HUES6 (cell line): ENCODE measurements around the gene ADGRV1.
"Not testable (repeated sequence)": the region's sequence is repeated elsewhere in the genome, so short reads cannot be mapped to it uniquely, and the experiment has no call there.

Experiments used
- H3K27ac ChIP-seq: 2 replicates; pipeline ENCODE4 v1.7.0; 2013; ENCODE audit warnings: low read depth, mild to moderate bottlenecking, low read length, inconsistent platforms
- H3K27me3 ChIP-seq: 2 replicates; pipeline ENCODE4 v1.6.1; 2013; ENCODE audit warnings: low read length; ENCODE audit not compliant: control insufficient read depth, insufficient read depth
- H3K36me3 ChIP-seq: 2 replicates; pipeline ENCODE4 v1.6.1; 2013; ENCODE audit warnings: low read length; ENCODE audit not compliant: control insufficient read depth, insufficient read depth
- H3K4me1 ChIP-seq: 2 replicates; pipeline ENCODE4 v1.6.1; 2013; ENCODE audit warnings: low read length; ENCODE audit not compliant: control insufficient read depth, insufficient read depth
- H3K4me3 ChIP-seq: 2 replicates; pipeline ENCODE4 v1.5.1; 2013; ENCODE audit warnings: low read depth, low read length
- H3K9ac ChIP-seq: one replicate; pipeline ENCODE4 v1.6.1; 2013; ENCODE audit warnings: mild to moderate bottlenecking, low read length
- H3K9me3 ChIP-seq: 2 replicates; pipeline ENCODE4 v1.6.1; 2013; ENCODE audit warnings: low read depth, low read length; ENCODE audit not compliant: control insufficient read depth, insufficient read depth

ADGRV1 gene

DNA sequence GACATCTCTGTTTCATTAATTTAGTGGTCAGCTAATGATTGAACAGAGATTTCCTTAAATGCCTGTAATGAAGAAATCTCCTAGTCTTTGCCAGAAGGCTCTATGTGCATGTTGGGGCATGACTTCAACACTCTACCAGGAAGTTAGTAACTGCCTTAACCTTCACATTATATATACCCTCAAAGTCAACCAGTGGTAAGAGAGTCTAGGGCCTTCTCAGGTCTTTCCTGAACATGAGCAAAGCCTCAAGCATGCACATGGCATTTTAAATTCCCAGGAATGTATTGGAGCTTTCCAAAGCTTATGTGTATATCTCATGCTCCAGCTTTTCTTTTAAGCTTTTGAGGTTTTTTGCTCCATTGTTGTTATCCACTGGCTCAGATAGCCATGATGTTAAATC, 436.2 kb downstream of the ADGRV1 start:
- Histone ChIP-seq H3K9me3 (peaks cover 12% of the 10 kb centered on the region), H3K4me3 (no peak overlapping the region), H3K27ac (no peak overlapping the region), H3K9ac (no peak overlapping the region), H3K4me1 (no peaks in the 10 kb centered on the region), H3K27me3 (no peaks in the 10 kb centered on the region), H3K36me3 (no peaks in the 10 kb centered on the region)

DNA sequence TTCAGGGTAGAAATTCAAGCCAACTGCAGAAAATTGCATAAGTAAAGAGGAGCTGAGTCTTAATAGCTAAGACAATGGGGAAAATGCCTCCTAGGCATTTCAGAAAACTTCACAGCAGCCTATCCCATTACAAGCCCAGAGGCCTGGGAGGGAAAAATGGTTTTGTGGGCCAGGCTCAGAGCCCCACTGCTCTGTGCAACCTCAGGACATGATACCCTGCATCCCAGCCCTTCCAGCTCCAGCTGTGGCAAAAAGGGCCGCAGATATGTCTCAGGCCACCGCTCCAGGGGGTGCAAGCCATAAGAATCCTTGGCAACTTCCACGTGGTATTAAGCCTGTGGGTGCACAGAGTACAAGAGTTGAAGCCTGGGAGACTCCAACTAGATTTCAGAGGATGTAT, 437.5 kb downstream of the ADGRV1 start:
- no peaks in the 10 kb centered on the region for H3K36me3 ChIP-seq
- no peak overlapping the region for H3K4me3 ChIP-seq
- H3K27ac ChIP-seq = no peak overlapping the region
- H3K9ac ChIP-seq = no peak overlapping the region
- H3K9me3 ChIP-seq = peaks cover 12% of the 10 kb centered on the region
- H3K4me1 ChIP-seq = no peaks in the 10 kb centered on the region
- no peaks in the 10 kb centered on the region for H3K27me3 ChIP-seq

GRCh38 chr5:90997082-90997481, 438.5 kb downstream of the ADGRV1 start:
- Histone ChIP-seq H3K27ac (no peak overlapping the region), H3K4me1 (no peaks in the 10 kb centered on the region), H3K4me3 (no peak overlapping the region), H3K9me3 (peaks cover 12% of the 10 kb centered on the region), H3K27me3 (no peaks in the 10 kb centered on the region), H3K36me3 (no peaks in the 10 kb centered on the region), H3K9ac (no peak overlapping the region)

DNA sequence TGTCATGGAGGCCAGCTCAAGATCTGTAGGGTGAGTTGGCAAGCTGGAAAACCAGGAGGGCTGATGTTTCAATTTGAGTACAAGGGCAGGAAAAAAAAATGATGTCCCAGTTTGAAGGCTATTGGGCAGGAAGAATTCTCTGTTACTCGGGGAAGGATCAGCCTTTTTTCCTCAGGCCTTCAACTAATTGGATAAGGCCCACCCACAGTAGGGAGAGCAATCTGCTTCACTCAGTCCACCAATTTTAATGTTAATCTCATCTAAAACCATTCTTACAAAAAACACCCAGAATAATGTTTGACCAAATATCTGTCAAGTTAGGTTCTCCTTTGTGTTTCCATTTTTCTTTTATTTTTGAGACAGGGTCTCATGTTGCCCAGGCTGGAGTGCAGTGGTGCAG, 442.1 kb downstream of the ADGRV1 start:
- Histone ChIP-seq H3K9me3 (0 out of 2 replicates have a peak, but pooled peaks cover 4% of the 10 kb centered on the region), H3K27ac (no peak overlapping the region), H3K9ac (no peak overlapping the region), H3K36me3 (no peaks in the 10 kb centered on the region), H3K4me3 (no peak overlapping the region), H3K27me3 (no peaks in the 10 kb centered on the region), H3K4me1 (no peaks in the 10 kb centered on the region)

DNA sequence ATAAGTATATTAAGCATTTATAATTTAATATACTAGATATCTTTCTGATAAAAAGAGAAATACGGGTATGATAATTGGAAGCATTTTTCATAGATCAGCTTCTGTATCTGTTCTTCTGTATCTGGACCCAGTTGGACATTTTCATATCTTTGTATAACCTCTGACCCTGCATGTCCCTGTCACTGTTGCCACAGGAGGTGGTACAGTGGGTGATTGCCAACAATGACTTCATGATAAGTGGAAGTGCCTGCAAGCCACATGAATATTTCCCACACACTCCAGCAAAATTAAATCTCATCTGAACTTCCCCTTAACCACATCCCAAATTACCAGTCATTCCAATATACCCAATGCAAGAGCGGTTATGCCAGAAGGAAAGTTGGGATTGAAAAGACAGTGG, 448.1 kb downstream of the ADGRV1 start:
- no peak overlapping the region for H3K4me3 ChIP-seq
- H3K9ac ChIP-seq = no peak overlapping the region
- H3K9me3 ChIP-seq = no peaks in the 10 kb centered on the region
- no peak overlapping the region for H3K27ac ChIP-seq
- no peaks in the 10 kb centered on the region for H3K36me3 ChIP-seq
- no peaks in the 10 kb centered on the region for H3K27me3 ChIP-seq
- no peaks in the 10 kb centered on the region for H3K4me1 ChIP-seq

GRCh38 chr5:91007251-91007650, 448.7 kb downstream of the ADGRV1 start:
- no peak overlapping the region for H3K27ac ChIP-seq
- no peaks in the 10 kb centered on the region for H3K4me1 ChIP-seq
- no peaks in the 10 kb centered on the region for H3K9me3 ChIP-seq
- no peak overlapping the region for H3K4me3 ChIP-seq
- no peak overlapping the region for H3K9ac ChIP-seq
- no peaks in the 10 kb centered on the region for H3K36me3 ChIP-seq
- no peaks in the 10 kb centered on the region for H3K27me3 ChIP-seq

DNA sequence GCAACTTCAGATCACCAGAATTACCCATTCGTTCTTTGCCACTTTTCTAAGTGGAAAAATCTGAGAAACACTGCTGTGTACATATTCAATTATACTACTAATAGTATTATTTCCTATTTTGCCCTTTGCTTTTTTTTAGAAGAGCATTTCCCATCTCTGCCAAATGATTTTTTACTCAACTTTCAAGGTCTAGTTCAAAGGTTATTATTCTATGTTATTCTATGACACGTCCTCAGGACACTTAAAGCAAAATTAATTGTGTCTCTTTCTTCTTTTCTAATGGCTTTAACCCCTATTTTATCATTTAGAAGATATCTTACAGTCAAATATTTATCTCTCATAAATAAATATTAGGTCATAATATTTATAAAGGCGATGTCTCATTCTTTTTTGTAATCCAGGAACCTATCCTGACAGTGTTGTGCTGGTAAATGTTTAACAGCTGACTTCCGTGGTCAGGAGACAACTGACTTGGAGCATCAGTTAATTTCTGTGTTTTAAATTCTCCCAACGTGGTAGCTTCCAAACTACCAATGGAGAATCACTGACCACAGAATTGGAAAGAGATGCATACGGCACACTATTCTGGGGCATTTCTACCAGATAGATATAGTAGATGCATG, 449.3 kb downstream of the ADGRV1 start:
- Histone ChIP-seq H3K36me3 (no peaks in the 10 kb centered on the region), H3K9ac (no peak overlapping the region), H3K9me3 (no peaks in the 10 kb centered on the region), H3K4me3 (no peak overlapping the region), H3K4me1 (no peaks in the 10 kb centered on the region), H3K27me3 (no peaks in the 10 kb centered on the region), H3K27ac (no peak overlapping the region)

- Histone ChIP-seq H3K4me1 (no peaks in the 10 kb centered on the region), H3K27me3 (no peaks in the 10 kb centered on the region), H3K27ac (no peak overlapping the region), H3K9me3 (peaks cover 1% of the 10 kb centered on the region; the same call in 1 of the 2 replicates), H3K4me3 (no peak overlapping the region), H3K9ac (no peak overlapping the region), H3K36me3 (no peaks in the 10 kb centered on the region)
Measured at GRCh38 chr5:91010090-91010489, 451.5 kb downstream of the ADGRV1 start.

DNA sequence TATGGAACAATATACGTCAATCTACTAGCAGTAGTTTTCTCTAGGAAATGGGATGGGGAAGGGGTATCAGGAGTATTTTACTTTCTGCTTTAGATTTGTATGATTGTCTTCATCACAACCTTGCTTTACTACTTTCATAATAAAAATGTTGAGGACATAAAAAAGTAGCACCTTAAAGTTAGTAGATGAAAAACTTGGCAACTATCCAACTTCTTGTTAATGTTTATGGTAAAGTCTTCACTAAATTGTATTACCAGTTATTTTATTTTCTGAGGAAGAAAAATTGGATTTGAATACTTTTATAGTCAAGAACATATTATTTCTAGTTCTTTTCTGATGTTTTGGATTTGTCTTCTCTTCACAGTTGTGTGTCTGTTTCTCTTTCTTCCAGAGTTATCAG, 452.4 kb downstream of the ADGRV1 start:
- peaks cover 3% of the 10 kb centered on the region; the same call in 1 of the 2 replicates for H3K9me3 ChIP-seq
- H3K4me3 ChIP-seq = no peak overlapping the region
- H3K9ac ChIP-seq = no peak overlapping the region
- H3K27ac ChIP-seq = no peak overlapping the region
- no peaks in the 10 kb centered on the region for H3K27me3 ChIP-seq
- no peaks in the 10 kb centered on the region for H3K4me1 ChIP-seq
- no peaks in the 10 kb centered on the region for H3K36me3 ChIP-seq

GRCh38 chr5:91012867-91013266, 454.3 kb downstream of the ADGRV1 start:
- H3K9ac ChIP-seq, H3K9me3 ChIP-seq, H3K27ac ChIP-seq, H3K4me1 ChIP-seq, H3K36me3 ChIP-seq, H3K27me3 ChIP-seq, H3K4me3 ChIP-seq: not testable (repeated sequence)

DNA sequence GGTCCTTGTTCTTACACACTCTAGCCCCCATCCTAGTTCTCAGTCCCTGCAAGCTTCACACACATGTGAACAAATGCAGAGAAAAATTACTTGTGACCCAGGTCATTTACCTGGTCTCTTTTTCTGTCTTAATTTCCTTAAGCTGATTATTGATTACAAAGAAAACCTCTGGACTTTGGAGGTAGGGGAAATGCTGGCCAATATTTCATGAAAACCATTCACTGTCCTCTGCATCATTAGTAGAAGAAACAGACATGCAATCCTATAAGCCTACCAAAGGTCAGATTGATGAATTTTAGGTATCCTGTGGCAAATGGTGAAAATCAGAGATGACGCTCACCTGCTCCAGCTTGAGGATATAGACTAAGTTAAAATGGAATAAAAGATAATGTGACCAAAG, 457.7 kb downstream of the ADGRV1 start:
- H3K9ac ChIP-seq = no peak overlapping the region
- H3K36me3 ChIP-seq = no peaks in the 10 kb centered on the region
- no peak overlapping the region for H3K4me3 ChIP-seq
- no peaks in the 10 kb centered on the region for H3K27me3 ChIP-seq
- H3K27ac ChIP-seq = no peak overlapping the region
- H3K9me3 ChIP-seq = peaks cover 3% of the 10 kb centered on the region; the same call in 1 of the 2 replicates
- peaks cover 9% of the 10 kb centered on the region; the same call in 1 of the 2 replicates for H3K4me1 ChIP-seq
